Measurements from ENCODE around the gene SMPX.

Gene SMPX

GRCh38 chrX:21733705-21734104, 24.2 kb downstream of the SMPX start:
- no peak for DNase-seq (ENCODE audit: low read depth)
- TF ChIP-seq, protein P1, sequence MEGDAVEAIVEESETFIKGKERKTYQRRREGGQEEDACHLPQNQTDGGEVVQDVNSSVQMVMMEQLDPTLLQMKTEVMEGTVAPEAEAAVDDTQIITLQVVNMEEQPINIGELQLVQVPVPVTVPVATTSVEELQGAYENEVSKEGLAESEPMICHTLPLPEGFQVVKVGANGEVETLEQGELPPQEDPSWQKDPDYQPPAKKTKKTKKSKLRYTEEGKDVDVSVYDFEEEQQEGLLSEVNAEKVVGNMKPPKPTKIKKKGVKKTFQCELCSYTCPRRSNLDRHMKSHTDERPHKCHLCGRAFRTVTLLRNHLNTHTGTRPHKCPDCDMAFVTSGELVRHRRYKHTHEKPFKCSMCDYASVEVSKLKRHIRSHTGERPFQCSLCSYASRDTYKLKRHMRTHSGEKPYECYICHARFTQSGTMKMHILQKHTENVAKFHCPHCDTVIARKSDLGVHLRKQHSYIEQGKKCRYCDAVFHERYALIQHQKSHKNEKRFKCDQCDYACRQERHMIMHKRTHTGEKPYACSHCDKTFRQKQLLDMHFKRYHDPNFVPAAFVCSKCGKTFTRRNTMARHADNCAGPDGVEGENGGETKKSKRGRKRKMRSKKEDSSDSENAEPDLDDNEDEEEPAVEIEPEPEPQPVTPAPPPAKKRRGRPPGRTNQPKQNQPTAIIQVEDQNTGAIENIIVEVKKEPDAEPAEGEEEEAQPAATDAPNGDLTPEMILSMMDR (conservative IDR thresholded peaks at IDR 0.05; ENCODE audit: control insufficient read depth, insufficient read depth, low read depth, low read length): no peak
- no peak overlapping the region for H3K4me3 ChIP-seq (ENCODE audit: control insufficient read depth, low read depth, low read length)

- TF ChIP-seq, protein P1 (conservative IDR thresholded peaks at IDR 0.05; ENCODE audit: control insufficient read depth, insufficient read depth, low read depth, low read length): no peak
- no peak overlapping the region for H3K4me3 ChIP-seq (ENCODE audit: control insufficient read depth, low read depth, low read length)
- DNase-seq (ENCODE audit: low read depth): no peak
These were observed 27.9 kb downstream of the SMPX start for GRCh38 chrX:21730026-21730425.

DNA sequence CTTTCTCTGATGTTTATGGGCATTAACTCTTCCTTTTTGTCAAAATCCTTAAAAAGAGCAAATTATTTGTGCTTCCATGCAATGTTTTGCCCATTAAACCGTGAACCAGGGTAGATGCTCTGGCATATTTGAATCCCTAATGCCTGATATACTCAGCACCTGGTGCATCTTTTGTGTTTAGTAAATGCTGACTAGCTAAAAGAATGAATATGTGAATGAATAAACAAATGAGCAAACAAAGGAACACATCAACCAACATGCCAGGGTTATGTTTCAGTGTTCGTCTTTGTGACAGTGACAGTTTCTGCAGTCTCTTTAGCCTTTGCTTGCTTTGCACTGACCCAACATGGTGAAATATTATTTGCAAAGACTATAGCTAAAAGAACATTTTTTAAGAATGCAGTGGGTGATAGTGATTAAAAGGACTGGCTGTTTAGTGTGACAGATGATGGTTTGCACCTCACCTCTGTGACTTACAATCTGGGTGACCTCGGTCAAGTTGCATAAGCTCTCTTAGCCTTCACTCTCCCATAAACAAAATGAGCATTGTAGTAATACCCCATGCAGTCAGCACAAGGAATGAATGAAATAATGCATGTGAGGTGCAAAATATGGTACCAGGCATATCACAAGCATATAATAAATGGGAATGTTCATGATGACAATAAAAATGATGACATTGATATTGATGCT, 29.5 kb downstream of the SMPX start:
- TF ChIP-seq, protein P1 (conservative IDR thresholded peaks at IDR 0.05; ENCODE audit: control insufficient read depth, insufficient read depth, low read depth, low read length): no peak
- no peak overlapping the region for H3K4me3 ChIP-seq (ENCODE audit: control insufficient read depth, low read depth, low read length)

GRCh38 chrX:21725916-21726315, 32.0 kb downstream of the SMPX start:
- no peak for DNase-seq (ENCODE audit: low read depth)

More for the DNA sequence above, 29.5 kb downstream of the SMPX start:
- no peak for DNase-seq (ENCODE audit: low read depth)

GRCh38 chrX:21725496-21725895, 32.4 kb downstream of the SMPX start:
- TF ChIP-seq, protein P1 (conservative IDR thresholded peaks at IDR 0.05; ENCODE audit: control insufficient read depth, insufficient read depth, low read depth, low read length): peak; percentile 48
- no peak overlapping the region for H3K4me3 ChIP-seq (ENCODE audit: control insufficient read depth, low read depth, low read length)
- DNase-seq (ENCODE audit: low read depth): peak; percentile 64

More at GRCh38 chrX:21725916-21726315, 32.0 kb downstream of the SMPX start:
- TF ChIP-seq, protein P1 (conservative IDR thresholded peaks at IDR 0.05; ENCODE audit: control insufficient read depth, insufficient read depth, low read depth, low read length): no peak
- H3K4me3 ChIP-seq (ENCODE audit: control insufficient read depth, low read depth, low read length): no peak overlapping the region

DNA sequence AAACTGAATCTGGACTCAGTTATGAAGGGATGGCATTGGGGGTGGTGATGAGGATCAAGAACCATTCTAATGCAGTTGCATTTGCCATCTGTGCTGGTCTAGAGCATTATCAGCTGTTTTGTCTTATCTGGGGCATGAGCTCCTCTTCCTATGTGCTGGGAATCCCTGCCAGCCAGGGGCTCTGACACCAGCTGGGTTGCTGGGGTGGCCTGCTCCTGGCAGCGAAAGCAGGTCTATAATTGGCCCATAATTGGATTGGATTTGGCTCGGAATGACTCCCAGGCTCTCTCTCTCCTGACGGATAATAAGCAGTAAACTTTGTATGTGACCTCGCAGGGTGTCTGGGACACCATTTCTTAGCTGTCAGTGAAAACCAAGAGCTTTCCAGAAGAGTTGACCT, 34.1 kb downstream of the SMPX start:
- DNase-seq (ENCODE audit: low read depth): no peak
- TF ChIP-seq, protein P1 (conservative IDR thresholded peaks at IDR 0.05; ENCODE audit: control insufficient read depth, insufficient read depth, low read depth, low read length): no peak
- H3K4me3 ChIP-seq (ENCODE audit: control insufficient read depth, low read depth, low read length): no peak overlapping the region

Data from fibroblast of mammary gland (primary cell).